ENCODE results near the gene TLNRD1.

TLNRD1 gene

GRCh38 chr15:80978685-80979329 is 21.9 kb upstream of the TLNRD1 start:
- no peak for DNase-seq

DNA sequence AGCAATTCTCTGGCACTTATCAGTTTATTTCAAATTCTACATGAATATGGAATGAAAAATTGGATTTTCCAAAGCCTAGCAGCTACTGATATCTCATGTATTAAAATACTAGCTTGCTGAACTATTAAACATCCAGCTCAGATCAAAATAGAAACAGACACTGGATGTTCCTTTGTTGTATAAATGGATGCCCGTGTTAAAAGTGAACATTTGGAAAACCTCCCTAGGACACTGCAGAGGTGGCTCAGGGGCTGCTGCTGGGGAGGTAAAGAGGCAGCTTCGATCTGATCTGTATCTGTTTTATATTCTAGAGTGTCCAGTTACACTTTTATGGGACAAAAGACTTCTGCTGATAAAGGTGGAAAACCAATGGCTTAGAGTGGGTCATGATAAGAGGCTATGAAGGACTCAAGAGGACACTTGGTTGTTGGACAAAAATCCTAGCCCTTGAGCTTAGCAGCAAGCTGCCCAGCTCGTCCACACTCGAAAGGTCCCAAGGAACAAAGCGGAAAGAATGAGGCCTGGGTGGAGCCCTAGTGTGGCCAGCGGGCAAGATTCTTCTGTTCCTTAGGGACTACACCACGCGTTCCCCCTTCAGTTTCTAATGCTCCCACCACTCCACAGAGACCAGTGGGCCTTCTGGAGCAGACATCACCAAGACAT is 21.1 kb upstream of the TLNRD1 start:
- DNase-seq: no peak

DNA sequence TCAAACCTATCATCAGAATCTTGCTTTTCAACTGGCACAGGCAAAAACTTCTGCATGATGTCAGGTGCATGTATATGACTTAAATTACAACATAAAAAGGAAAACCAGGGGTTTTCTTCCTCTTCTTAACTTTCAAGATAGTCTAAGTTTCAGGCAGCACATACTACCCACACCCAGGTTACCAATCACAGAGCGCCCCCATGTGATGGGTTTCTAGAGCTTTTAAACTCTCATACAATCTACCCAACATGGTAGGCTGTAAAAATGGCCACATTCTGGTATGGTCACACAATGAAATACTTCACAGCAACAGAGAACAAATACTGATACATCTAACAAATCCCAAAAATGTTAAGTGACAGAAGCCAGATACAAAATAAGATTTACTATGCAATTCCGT is 18.5 kb upstream of the TLNRD1 start:
- no peak for DNase-seq

DNA sequence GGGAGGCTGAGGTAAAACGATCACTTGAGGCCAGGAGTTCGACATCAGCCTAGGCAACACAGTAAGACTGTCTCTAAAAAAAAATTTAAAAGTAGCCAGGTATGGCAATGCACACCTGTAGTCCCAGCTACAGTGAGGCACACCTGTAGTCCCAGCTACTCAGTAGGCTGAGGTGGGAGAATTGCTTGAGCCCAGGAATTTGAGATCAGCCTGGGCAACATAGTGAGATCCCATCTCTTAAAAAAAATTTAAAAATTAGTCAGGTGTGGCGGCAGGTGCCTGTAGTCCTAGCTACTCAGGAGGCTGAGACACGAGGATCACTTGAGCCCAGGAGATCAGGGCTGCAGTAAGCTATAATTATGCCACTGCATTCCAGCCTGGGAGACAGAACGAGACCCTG is 17.9 kb upstream of the TLNRD1 start:
- no peak for DNase-seq

GRCh38 chr15:80984856-80985255 is 15.9 kb upstream of the TLNRD1 start:
- no peak for DNase-seq

- no peak for DNase-seq
These were observed 14.7 kb upstream of the TLNRD1 start for GRCh38 chr15:80985981-80986380.

DNA sequence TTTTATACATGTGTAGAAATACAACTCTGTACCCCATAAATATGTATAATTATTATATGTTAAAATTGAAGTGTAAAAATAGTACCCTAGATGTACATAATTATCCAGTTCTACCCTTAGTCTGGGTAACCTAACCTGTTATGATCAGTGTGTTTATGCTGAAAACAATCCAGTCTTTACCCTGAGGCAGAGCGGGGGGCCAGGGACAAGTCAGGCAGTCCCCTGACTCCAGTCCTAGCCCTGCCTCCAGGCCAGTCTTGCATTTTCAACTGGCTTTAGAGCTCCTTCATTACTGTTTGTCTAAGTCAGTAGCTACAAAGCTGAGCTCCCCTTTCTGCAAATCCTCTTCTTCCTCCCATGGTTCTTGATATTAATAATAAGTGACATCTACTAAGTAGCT is 14.2 kb upstream of the TLNRD1 start:
- DNase-seq: no peak

DNA sequence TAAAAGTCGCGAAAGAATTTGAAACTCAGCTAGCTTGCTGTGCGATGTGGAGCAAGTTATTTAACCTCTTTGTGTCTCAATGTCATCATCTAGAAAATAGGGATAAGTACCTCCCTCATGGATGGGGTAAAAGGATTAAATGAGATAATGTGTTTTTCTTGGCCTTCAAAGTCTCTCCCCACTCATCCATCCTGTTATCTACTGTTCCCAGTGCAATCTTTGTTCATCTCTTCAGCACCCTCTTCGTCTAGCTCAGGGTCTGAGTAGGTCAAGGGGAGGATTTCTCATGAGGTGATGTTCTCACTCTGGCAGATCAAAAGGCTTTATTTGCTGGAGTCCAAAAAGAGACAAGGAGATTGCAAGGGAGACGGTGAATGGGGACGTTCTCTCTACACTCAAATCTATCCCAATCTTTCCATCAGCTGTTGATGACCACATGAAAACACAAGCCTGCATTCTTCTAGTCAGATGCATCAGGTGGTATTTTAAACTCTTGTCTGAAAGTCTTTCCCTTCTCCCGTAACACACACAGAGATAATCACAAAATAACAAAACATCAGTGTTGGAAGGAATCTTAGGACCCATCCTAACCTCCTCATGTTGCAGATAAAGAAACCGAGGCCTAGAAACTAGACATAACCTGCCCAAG is 12.5 kb upstream of the TLNRD1 start:
- no peak for DNase-seq

GRCh38 chr15:80989081-80989517 is 11.6 kb upstream of the TLNRD1 start:
- no peak for DNase-seq

DNA sequence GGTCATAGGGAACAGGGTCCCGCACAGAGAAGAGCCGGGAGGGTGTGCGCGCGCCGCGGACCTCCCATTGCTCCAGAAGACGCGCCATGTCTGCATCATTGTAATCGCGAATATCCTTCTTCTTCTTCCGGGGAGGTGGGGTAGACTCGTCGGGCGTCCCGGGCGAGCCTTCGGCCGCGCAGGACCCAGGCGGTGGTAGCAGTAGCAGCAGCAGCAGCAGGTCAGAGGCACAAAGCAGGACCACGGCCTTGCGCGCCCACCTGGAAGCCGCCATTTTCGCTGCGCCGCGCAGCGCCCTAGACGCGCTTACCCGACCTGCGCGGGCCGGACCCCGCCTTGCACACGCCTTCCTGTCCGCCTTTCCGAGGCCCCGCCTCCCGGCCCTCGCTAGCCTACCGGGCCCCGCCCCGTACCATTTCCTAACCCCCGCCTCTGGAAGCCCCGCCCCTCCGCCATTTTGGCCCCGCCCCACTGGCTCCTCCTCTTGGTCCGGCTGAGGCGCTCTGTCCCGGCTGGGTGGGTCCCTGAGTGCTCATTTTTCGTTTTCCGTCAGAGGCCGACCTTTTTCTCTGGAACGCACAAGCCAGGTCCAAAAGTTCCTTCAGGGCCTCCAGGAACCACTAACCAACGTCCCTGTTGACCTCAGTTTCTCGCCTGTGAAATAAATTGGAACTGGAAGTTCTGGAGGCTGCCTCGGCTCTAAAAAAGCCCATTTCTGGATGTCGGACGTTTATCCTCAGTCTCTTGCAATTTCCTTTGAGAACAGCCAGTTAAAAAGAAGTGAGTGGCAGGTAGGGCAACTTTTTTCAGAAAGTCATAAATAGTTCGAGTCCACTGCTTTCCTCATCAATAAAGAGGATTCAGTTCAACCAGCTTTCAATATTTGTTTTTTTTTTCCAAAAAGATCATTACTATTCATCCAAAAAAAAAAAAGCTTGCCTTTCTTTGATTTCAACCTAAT is 10.9 kb upstream of the TLNRD1 start, which contains the start of gene MESD:
MESD (minus strand) TSS at position 302 of the 961 bp plus-strand sequence; CDS start at position 274, 28 bp downstream.
- peak; percentile 98 for DNase-seq

GRCh38 chr15:80990955-80991354 is 9.8 kb upstream of the TLNRD1 start:
- DNase-seq: no peak

GRCh38 chr15:80991421-80991820 is 9.3 kb upstream of the TLNRD1 start:
- DNase-seq: no peak

DNA sequence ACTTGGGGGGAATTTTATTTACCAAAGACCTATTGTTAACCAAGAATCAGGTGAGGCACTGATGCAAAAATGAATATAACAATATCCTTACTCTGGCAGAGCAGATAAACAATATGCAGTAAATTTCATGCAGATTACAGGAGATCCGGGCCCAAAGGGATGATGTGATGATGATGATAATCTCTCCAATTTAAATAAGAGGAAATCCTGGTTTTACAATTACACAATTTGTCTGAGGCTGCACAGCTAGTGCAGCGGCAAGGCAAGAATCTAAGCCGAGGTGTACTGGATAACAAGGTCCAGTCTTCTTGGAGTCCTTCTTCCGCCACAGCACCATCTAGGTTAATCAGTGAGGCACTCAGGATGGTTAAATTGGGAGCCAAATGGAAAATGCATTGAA is 8.7 kb upstream of the TLNRD1 start:
- DNase-seq: no peak

DNA sequence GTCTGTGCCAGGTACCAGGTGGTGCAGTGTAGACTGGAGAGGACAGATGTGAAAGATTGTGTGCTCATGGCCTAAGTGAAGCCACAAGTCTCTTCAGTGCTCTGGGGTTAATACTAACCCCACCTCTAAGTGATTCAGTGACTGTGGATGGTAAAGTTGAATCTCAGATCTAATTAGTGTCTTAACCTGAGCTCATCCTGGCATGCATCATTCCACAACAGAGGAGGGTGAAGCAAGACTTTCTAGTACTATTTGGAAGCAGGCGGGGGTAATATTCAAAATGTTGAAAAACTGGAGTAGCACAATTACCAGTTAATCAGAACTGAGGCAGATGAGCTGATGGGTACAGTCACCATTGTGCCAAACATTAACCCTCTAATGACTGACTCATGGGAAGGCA is 8.3 kb upstream of the TLNRD1 start:
- DNase-seq: no peak

- no peak for DNase-seq
These were observed 4.5 kb upstream of the TLNRD1 start for GRCh38 chr15:80996247-80996646.

DNA sequence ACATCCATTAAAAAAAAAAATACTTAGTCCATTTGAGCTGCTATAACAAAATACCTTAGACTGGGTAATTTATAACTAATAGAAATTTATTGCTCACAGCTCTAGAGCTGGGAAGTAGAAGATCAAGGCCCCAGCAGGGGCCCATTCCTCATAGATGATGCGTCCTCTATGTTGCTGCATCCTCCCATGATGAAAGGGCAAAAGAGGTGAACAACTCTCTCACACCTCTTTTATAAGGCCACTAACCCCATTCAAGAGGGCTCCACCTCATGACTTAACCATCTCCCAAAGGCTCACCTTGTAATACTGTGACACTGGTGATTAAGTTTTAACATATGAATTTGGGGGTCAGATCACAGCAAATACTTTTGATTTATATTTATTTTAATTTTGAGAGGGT is 3.0 kb upstream of the TLNRD1 start:
- DNase-seq: no peak

DNA sequence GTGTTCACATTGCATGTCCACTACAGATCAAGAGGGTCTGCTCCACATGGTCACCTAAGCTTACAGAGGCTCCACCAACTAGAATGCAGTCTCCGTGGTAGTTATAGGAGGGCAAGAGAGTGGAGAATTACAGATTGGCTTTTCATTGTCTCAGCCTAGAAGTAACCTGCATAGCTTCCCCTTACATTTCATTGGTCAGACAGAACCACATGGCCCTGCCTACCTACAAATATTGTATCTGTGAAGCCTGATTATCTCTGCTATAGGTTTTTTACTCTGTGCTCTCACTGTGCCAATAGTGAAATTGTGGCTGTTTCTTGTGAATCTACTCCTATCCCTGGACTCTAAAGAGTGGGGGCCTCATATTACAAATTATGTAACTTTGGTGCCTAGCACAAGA is 2.5 kb upstream of the TLNRD1 start:
- no peak for DNase-seq

DNA sequence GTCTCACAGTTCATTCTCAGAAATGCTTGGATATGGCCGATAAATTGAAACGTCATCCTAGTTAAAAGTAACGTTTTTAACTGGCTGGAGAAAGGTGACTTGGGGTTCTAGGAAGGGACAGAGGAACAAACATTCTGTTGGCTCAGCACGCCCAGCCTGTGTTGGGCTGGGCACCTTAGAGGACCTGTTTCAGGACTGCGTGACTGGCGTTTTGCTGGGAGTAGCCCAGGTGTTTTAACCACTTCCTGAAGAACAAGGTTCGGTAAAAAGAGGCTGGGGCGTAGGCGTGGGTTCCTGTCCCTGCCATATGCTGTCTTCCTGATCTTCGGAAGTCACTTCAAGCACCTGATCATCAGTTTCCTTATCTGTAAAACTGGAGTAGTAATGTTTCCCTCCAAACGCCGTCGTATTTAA is 1.1 kb upstream of the TLNRD1 start:
- peak; percentile 35 for DNase-seq

GRCh38 chr15:81000144-81000623 is 539 bp upstream of the TLNRD1 start:
- DNase-seq: no peak

DNA sequence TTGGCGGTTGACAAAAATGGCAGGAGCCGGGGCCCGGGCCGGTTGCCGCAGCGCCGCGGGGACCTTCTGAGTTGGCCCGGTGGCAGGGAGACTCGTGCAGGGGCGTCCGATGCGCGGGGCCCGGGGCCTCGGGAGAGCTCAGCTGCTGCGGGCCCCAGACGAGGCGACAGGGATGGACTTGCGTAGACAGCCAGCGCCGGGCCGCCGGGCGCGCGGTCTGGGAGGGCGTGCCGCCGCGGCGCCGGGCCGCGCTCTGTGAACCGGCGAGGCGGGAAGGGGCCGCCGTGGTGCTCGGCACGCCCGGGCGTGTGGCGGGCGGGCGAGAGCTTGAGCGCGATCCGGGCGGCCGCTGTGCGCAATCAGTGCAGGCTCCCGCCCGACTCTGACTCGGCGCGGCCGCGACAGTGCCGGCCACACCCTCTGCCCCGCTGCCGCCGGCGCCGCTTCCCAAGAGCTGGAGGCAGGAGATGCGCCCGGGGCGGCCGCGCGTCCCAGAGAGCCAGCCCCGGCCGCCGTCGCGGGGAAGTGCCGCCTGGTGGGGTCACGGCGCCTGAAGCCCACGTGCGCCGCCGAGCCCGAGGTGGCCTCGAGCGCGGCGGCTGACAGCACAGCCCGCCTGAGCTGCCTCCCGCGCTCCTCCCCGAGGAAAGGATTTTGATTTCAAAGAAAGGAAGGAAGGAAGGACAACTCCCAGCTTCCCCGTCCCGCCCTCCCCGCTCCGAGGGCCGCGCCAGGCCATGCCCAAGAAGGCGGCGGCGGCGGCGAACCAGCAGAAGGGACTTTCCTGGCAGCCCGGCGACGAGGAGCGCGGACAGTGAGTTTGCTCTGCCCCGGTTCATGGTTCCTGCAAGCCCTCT is 657 bp downstream of the TLNRD1 start:
- DNase-seq: peak; percentile 53

- DNase-seq: no peak
These were observed 1.2 kb downstream of the TLNRD1 start for GRCh38 chr15:81002009-81002330.
